ENCODE measurements around the gene BCKDK. TPM values are rescaled to one million over a fixed set of nuclear protein-coding genes. Genes with fewer than 3 reads are reported as not detected.
A peak's percentile ranks its signal among the peaks of the same experiment; 100 is the strongest.

BCKDK gene
- total RNA-seq, 2 donors from 2014 or later: 34.6 to 36.3 TPM

DNA sequence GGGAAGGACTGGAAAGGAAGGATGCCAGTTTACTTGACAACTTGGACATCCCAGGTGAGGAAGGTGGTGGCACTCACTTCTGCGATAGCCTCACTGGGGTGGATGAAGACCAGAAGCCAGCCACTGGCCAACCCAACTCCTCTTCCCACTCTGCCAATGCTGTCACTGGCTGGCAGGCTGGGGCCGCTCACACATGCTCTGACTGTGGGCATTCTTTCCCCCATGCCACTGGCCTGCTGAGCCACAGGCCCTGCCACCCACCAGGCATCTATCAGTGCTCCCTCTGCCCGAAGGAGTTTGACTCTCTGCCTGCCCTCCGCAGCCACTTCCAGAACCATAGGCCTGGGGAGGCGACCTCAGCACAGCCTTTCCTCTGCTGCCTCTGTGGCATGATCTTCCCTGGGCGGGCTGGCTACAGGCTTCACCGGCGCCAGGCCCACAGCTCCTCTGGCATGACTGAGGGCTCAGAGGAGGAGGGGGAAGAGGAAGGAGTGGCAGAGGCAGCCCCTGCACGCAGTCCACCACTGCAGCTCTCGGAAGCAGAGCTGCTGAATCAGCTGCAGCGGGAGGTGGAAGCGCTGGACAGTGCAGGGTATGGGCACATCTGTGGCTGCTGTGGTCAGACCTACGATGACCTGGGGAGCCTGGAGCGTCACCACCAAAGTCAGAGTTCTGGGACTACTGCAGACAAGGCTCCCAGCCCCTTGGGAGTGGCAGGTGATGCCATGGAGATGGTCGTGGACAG lies 29.4 kb upstream of the BCKDK start:
- intact Hi-C loops (cut with DNase I, micrococcal nuclease): no loop called here
- no peak for ATAC-seq
- DNase-seq: no peak

GRCh38 chr16:31079342-31079944 lies 28.7 kb upstream of the BCKDK start:
- ATAC-seq (no peak), DNase-seq (no peak)

GRCh38 chr16:31080035-31080629 lies 28.1 kb upstream of the BCKDK start:
- intact Hi-C loops (cut with DNase I, micrococcal nuclease): no loop called here
- ATAC-seq (no peak), DNase-seq (no peak)

More at GRCh38 chr16:31079342-31079944, 28.7 kb upstream of the BCKDK start:
- intact Hi-C loops (cut with DNase I, micrococcal nuclease): no loop called here

DNA sequence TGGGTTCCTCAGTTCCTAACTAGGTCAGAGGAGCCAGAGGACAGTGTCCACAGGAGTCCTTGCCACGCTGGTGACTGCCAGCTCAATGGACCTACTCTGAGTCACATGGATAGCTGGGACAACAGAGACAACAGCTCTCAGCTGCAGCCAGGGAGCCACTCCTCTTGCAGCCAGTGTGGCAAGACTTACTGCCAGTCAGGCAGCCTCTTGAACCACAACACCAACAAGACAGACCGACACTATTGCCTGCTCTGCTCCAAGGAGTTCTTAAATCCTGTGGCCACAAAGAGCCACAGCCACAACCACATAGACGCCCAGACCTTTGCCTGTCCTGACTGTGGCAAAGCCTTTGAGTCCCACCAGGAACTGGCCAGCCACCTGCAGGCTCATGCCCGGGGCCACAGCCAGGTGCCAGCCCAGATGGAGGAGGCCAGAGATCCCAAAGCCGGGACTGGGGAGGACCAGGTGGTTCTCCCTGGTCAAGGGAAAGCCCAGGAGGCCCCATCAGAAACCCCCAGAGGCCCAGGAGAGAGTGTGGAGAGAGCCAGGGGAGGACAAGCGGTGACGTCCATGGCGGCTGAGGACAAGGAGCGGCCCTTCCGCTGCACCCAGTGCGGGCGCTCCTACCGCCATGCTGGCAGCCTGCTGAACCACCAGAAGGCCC lies 27.3 kb upstream of the BCKDK start:
- no peak for ATAC-seq
- intact Hi-C loops (cut with DNase I, micrococcal nuclease): no loop called here

GRCh38 chr16:31081428-31082351 lies 26.5 kb upstream of the BCKDK start:
- intact Hi-C loops (cut with DNase I, micrococcal nuclease): no loop called here
- DNase-seq (no peak), ATAC-seq (no peak)

More for the DNA sequence above, 27.3 kb upstream of the BCKDK start:
- no peak for DNase-seq

GRCh38 chr16:31082368-31083045 lies 25.7 kb upstream of the BCKDK start:
- intact Hi-C loops (cut with DNase I, micrococcal nuclease): no loop called here
- ATAC-seq (peak; percentile 33), DNase-seq (no peak)

- no peak for DNase-seq
- intact Hi-C loops (cut with DNase I, micrococcal nuclease): no loop called here
- no peak for ATAC-seq
Measured at GRCh38 chr16:31083081-31083480, 25.1 kb upstream of the BCKDK start.

- intact Hi-C loops (cut with DNase I, micrococcal nuclease): no loop called here
- ATAC-seq (no peak), DNase-seq (no peak)
Measured at GRCh38 chr16:31083556-31083955, 24.6 kb upstream of the BCKDK start.

- ATAC-seq: no peak
- no peak for DNase-seq
- intact Hi-C loops (cut with DNase I, micrococcal nuclease): no loop called here
Measured at GRCh38 chr16:31083981-31084380, 24.2 kb upstream of the BCKDK start.

DNA sequence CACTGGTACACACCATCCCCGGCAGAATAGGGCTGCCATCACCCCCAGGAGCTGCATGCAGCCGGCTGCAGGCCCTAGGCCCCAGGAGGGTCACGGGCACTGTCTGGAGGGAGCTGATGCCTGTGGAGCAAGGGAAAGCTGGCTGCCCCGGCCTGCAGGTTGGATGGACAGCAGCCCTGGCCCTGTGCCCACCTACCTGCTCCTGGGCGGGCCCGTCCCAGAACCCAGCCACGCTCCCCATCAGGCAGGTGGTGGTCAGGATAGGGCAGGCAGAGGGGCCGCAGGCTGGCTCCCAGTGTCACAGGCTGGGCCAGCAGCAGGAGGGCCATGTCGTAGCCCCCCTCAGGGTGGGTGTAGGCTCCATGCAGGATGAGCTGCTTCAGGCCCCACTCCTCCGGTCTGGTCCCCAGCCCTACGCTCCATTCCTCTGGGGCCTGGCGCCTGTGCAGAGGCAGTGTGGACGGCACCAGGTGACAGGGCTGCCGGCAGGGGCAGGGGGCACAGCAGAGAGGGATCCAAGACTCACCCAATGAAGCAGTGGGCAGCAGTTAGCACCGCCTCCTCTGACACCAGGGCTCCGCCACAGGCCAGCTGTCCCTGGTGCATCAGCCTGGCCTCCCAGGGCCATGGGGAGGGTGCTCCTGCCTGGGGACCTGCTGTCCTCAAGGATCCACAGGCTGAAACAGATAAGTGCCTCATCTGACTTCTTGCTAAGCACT lies 23.4 kb upstream of the BCKDK start:
- no peak for DNase-seq
- no peak for ATAC-seq
- intact Hi-C loops (cut with DNase I, micrococcal nuclease): no loop called here

DNA sequence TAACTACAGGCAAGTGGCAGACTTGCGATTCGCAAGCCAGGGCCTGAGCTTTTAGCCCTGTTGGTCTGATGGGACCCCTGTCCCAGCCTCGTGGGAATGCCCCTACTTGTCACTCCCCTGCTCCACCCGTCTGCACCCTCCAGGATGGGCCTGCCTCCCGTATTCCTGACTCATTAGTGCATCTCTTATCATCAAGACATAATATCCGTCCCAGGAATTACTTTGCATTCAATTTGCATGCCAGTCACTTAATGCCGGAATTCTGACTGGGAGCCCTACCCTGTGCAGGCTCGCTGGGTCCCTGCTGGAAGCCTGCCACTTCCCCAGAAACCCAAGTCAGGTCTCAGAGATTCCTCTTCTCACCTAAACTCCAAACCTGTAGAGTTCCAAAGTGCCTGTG lies 22.8 kb upstream of the BCKDK start:
- DNase-seq (no peak), ATAC-seq (no peak)
- intact Hi-C loops (cut with DNase I, micrococcal nuclease): no loop called here

- DNase-seq (no peak), ATAC-seq (no peak)
- intact Hi-C loops (cut with DNase I, micrococcal nuclease): no loop called here
Measured at GRCh38 chr16:31085873-31086628, 22.1 kb upstream of the BCKDK start.

DNA sequence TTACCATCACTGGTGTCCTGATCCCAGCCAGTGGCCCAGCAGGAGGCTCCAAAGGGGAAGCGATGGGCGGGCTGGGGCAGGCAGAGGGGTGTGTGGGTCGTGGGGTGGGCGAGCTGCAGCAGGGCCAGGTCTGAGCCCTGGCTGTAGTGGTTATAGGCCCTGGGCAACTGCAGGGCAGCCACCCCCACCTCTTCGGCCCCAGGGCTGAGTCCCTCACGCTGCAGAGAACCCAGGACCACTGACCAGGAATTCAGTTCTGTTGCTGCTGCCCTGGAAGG lies 21.6 kb upstream of the BCKDK start:
- ATAC-seq (no peak), DNase-seq (no peak)
- intact Hi-C loops (cut with DNase I, micrococcal nuclease): no loop called here

DNA sequence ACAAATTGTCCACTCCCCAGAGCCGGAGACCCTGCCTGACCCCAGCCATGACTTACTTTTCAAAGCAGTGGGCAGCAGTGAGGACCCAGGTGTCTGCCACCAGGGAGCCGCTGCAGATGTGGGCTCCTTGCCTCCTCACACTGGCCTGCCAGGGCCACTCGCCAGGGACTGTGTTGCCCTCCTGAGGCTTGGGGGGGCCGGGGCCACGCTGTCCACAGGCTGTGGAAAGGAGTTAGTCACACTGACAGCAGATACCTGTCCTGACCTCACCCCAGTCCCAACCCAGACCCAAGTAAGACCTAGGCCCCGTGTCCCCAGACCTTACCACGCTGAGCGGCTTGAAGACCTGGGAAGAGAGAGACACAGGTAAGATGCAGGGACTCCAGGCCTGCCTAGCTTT lies 20.7 kb upstream of the BCKDK start:
- DNase-seq (no peak), ATAC-seq (no peak)
- intact Hi-C loops (cut with DNase I, micrococcal nuclease): no loop called here

GRCh38 chr16:31087971-31088370 lies 20.2 kb upstream of the BCKDK start:
- intact Hi-C loops (cut with DNase I, micrococcal nuclease): no loop called here
- DNase-seq (no peak), ATAC-seq (no peak)

GRCh38 chr16:31088459-31089183 lies 19.6 kb upstream of the BCKDK start, which contains the start of gene PRSS53:
PRSS53 (minus strand) TSS chr16:31088943; CDS start chr16:31088809, 134 bp downstream.
- intact Hi-C loops (cut with DNase I, micrococcal nuclease): no loop called here
- ATAC-seq (no peak), DNase-seq (no peak)

Measured in left colon (tissue), 2 donors.